HepG2 (cell line): ENCODE data around the gene PDE4D. TPM values are rescaled to one million over a fixed set of nuclear protein-coding genes. Genes with fewer than 3 reads are reported as not detected.

Source experiments
- EEA1 ChIP-seq: sonication (generic); formaldehyde crosslinking; IDR thresholded peaks from 2 replicates; pipeline ENCODE4 v1.5.1; 2020; ENCODE audit warnings: mild to moderate bottlenecking, missing genetic modification reagents, borderline replicate concordance
- EP300 ChIP-seq, 3 experiments: sonication (generic) in 1 of 3; formaldehyde crosslinking in 1 of 3; IDR thresholded peaks; 2 replicates each; pipeline versions ENCODE4 v1.5.1 to v1.6.1; 2011 to 2020; ENCODE audit warnings: low read depth in 2 of 3, low read length in 2 of 3, borderline replicate concordance in 1 of 3, improper control_type of control experiment in 1 of 3, mild to moderate bottlenecking in 1 of 3, missing genetic modification reagents in 1 of 3, moderate library complexity in 1 of 3
- HCFC1 ChIP-seq: fragments of 150-350 bp; IDR thresholded peaks from 2 replicates; pipeline ENCODE4 v1.6.1; 2014; ENCODE audit warnings: low read depth, low read length
- HNRNPUL1 ChIP-seq: fragments of 200-400 bp; formaldehyde crosslinking; IDR thresholded peaks from 2 replicates; pipeline ENCODE4 v1.6.1; 2017; ENCODE audit warnings: low read depth, mild to moderate bottlenecking, low read length, moderate library complexity
- JUND ChIP-seq: sonication (generic); formaldehyde crosslinking; IDR thresholded peaks from 2 replicates; pipeline ENCODE4 v1.8.0; 2022; ENCODE audit warnings: mild to moderate bottlenecking, missing genetic modification reagents
- NFE2L2 ChIP-seq: fragments of 150-350 bp; IDR thresholded peaks from 2 replicates; pipeline ENCODE4 v1.6.1; 2014; ENCODE audit warnings: low read length
- TAF15 ChIP-seq: fragments of 200-400 bp; formaldehyde crosslinking; IDR thresholded peaks from one replicate; pipeline ENCODE4 v1.6.1; 2018; ENCODE audit warnings: mild to moderate bottlenecking, low read depth, low read length; ENCODE audit not compliant: poor library complexity, severe bottlenecking
- ZMYM2 ChIP-seq: sonication (generic); formaldehyde crosslinking; IDR thresholded peaks from 2 replicates; pipeline ENCODE4 v1.8.0; 2022; ENCODE audit warnings: mild to moderate bottlenecking, missing genetic modification reagents
- polyA plus RNA-seq, 8 experiments: library from polyadenylated mRNA; depleted of rRNA in 3 of 8; stranded (reverse) in 7 of 8; unstranded in 1 of 8; fragments of >200 nt; fragmentation: Illumina TruSeq in 4 of 8; extraction: Trizol in 4 of 8; gene quantifications; 2 replicates each; pipeline versions ENCODE4 v1.2.1 to v1.2.3, GENCODE V29; 2011 to 2016; ENCODE audit warnings: low read depth in 4 of 8, missing spikeins in 1 of 8, mixed read lengths in 1 of 8; ENCODE audit not compliant: insufficient read depth in 1 of 8
- total RNA-seq, 5 experiments: library from RNA; depleted of rRNA; stranded (reverse); fragments of >200 nt; fragmentation: Illumina TruSeq; extraction: Trizol; gene quantifications; 2 replicates each; pipeline ENCODE4 v1.2.3, GENCODE V29; 2016; ENCODE audit warnings: low read depth in 1 of 5
- TF ChIP-seq, protein P1 (sequence below): sonication (generic); formaldehyde crosslinking; IDR thresholded peaks from 2 replicates; pipeline ENCODE4 v1.4.0; 2020; ENCODE audit warnings: low read depth, missing genetic modification reagents
- TF ChIP-seq, protein P2 (sequence below): sonication (generic); formaldehyde crosslinking; conservative IDR thresholded peaks from 2 replicates; pipeline ENCODE4 v1.4.0; 2020; ENCODE audit warnings: mild to moderate bottlenecking, missing genetic modification reagents, moderate library complexity
- TF ChIP-seq, protein P3 (sequence below), 2 experiments: fragments of 450-650 bp in 1 of 2; sonication (generic) in 1 of 2; formaldehyde crosslinking; IDR thresholded peaks; 2 replicates each; pipeline versions ENCODE4 v1.5.0 to v1.8.0; 2020 to 2022; ENCODE audit warnings: mild to moderate bottlenecking in 1 of 2, missing genetic modification reagents in 1 of 2
- TF ChIP-seq, protein P4 (sequence below): sonication (generic); formaldehyde crosslinking; IDR thresholded peaks from 2 replicates; pipeline ENCODE4 v1.4.0; 2020; ENCODE audit warnings: missing genetic modification reagents

Gene PDE4D
- total and polyA plus RNA-seq, 2 of the 13 experiments (the other 11 are each of a cell fraction or from before 2014, with no cell fraction given): 7.0 to 12.2 TPM

DNA sequence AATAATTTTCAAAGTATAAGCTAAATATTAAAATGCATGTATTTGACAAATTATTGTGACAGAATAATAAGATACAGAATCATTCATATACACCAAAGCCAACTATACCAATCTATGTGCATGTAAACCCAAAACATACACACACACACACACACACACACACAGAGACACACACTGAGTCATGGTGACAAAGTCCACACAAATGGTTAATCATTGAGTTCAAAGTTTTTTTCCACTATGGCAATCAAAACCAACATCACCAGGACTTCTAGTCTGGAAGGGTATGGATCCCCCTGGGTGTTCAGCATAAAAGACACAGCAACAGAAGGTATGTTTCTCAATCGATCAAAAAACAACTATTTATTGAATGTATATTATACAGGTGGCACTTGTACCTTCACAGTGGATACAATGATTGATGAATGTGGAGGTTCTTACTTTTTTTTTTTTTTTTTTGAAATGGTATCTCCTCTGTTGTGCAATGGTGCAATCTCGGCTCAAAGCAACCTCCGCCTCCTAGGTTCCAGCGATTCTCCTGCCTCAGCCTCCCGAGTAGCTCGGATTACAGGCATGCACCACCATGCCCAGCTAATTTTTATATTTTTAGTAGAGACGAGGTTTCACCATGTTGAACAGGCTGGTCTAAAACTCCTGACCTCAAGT is 137.0 kb downstream of the PDE4D start (continued):
- peak; percentile 48 to 78; a peak in 2 of 4 replicates for TF ChIP-seq EP300 (IDR thresholded peaks at IDR 0.05; ENCODE audit: low read depth in 2 of 2, low read length in 2 of 2)
- no peak for TF ChIP-seq EP300 (CRISPR knock-in tag; IDR thresholded peaks at IDR 0.05; ENCODE audit: borderline replicate concordance)
- TF ChIP-seq, protein P1, sequence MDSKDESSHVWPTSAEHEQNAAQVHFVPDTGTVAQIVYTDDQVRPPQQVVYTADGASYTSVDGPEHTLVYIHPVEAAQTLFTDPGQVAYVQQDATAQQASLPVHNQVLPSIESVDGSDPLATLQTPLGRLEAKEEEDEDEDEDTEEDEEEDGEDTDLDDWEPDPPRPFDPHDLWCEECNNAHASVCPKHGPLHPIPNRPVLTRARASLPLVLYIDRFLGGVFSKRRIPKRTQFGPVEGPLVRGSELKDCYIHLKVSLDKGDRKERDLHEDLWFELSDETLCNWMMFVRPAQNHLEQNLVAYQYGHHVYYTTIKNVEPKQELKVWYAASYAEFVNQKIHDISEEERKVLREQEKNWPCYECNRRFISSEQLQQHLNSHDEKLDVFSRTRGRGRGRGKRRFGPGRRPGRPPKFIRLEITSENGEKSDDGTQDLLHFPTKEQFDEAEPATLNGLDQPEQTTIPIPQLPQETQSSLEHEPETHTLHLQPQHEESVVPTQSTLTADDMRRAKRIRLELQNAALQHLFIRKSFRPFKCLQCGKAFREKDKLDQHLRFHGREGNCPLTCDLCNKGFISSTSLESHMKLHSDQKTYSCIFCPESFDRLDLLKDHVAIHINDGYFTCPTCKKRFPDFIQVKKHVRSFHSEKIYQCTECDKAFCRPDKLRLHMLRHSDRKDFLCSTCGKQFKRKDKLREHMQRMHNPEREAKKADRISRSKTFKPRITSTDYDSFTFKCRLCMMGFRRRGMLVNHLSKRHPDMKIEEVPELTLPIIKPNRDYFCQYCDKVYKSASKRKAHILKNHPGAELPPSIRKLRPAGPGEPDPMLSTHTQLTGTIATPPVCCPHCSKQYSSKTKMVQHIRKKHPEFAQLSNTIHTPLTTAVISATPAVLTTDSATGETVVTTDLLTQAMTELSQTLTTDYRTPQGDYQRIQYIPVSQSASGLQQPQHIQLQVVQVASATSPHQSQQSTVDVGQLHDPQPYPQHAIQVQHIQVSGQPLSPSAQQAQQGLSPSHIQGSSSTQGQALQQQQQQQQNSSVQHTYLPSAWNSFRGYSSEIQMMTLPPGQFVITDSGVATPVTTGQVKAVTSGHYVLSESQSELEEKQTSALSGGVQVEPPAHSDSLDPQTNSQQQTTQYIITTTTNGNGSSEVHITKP (CRISPR knock-in tag): peak; percentile 87
- no peak for TF ChIP-seq HCFC1
- TF ChIP-seq HNRNPUL1: 0 out of 2 replicates have a peak, but pooled peaks have one; percentile 21
- TF ChIP-seq, protein P2, sequence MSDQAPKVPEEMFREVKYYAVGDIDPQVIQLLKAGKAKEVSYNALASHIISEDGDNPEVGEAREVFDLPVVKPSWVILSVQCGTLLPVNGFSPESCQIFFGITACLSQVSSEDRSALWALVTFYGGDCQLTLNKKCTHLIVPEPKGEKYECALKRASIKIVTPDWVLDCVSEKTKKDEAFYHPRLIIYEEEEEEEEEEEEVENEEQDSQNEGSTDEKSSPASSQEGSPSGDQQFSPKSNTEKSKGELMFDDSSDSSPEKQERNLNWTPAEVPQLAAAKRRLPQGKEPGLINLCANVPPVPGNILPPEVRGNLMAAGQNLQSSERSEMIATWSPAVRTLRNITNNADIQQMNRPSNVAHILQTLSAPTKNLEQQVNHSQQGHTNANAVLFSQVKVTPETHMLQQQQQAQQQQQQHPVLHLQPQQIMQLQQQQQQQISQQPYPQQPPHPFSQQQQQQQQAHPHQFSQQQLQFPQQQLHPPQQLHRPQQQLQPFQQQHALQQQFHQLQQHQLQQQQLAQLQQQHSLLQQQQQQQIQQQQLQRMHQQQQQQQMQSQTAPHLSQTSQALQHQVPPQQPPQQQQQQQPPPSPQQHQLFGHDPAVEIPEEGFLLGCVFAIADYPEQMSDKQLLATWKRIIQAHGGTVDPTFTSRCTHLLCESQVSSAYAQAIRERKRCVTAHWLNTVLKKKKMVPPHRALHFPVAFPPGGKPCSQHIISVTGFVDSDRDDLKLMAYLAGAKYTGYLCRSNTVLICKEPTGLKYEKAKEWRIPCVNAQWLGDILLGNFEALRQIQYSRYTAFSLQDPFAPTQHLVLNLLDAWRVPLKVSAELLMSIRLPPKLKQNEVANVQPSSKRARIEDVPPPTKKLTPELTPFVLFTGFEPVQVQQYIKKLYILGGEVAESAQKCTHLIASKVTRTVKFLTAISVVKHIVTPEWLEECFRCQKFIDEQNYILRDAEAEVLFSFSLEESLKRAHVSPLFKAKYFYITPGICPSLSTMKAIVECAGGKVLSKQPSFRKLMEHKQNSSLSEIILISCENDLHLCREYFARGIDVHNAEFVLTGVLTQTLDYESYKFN (CRISPR knock-in tag): peak; percentile 58
- no peak for TF ChIP-seq TAF15
- TF ChIP-seq, protein P3, sequence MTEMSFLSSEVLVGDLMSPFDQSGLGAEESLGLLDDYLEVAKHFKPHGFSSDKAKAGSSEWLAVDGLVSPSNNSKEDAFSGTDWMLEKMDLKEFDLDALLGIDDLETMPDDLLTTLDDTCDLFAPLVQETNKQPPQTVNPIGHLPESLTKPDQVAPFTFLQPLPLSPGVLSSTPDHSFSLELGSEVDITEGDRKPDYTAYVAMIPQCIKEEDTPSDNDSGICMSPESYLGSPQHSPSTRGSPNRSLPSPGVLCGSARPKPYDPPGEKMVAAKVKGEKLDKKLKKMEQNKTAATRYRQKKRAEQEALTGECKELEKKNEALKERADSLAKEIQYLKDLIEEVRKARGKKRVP (CRISPR knock-in tag; IDR thresholded peaks at IDR 0.05): peak in 1 of 2 experiments; percentile 19; a peak in 1 of 4 replicates
- 0 out of 2 replicates have a peak, but pooled peaks have one; percentile 30 for TF ChIP-seq NFE2L2
- TF ChIP-seq ZMYM2 (CRISPR knock-in tag): peak; percentile 55; the same call in 1 of the 2 replicates
- peak; percentile 86 for TF ChIP-seq JUND (CRISPR knock-in tag)
- TF ChIP-seq, protein P4, sequence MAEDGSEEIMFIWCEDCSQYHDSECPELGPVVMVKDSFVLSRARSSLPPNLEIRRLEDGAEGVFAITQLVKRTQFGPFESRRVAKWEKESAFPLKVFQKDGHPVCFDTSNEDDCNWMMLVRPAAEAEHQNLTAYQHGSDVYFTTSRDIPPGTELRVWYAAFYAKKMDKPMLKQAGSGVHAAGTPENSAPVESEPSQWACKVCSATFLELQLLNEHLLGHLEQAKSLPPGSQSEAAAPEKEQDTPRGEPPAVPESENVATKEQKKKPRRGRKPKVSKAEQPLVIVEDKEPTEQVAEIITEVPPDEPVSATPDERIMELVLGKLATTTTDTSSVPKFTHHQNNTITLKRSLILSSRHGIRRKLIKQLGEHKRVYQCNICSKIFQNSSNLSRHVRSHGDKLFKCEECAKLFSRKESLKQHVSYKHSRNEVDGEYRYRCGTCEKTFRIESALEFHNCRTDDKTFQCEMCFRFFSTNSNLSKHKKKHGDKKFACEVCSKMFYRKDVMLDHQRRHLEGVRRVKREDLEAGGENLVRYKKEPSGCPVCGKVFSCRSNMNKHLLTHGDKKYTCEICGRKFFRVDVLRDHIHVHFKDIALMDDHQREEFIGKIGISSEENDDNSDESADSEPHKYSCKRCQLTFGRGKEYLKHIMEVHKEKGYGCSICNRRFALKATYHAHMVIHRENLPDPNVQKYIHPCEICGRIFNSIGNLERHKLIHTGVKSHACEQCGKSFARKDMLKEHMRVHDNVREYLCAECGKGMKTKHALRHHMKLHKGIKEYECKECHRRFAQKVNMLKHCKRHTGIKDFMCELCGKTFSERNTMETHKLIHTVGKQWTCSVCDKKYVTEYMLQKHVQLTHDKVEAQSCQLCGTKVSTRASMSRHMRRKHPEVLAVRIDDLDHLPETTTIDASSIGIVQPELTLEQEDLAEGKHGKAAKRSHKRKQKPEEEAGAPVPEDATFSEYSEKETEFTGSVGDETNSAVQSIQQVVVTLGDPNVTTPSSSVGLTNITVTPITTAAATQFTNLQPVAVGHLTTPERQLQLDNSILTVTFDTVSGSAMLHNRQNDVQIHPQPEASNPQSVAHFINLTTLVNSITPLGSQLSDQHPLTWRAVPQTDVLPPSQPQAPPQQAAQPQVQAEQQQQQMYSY (CRISPR knock-in tag): no peak
- no peak for TF ChIP-seq EEA1
- TF ChIP-seq, all 625 proteins: peak for 29
